Measurements from ENCODE around the gene LRIG1.

Gene LRIG1

DNA sequence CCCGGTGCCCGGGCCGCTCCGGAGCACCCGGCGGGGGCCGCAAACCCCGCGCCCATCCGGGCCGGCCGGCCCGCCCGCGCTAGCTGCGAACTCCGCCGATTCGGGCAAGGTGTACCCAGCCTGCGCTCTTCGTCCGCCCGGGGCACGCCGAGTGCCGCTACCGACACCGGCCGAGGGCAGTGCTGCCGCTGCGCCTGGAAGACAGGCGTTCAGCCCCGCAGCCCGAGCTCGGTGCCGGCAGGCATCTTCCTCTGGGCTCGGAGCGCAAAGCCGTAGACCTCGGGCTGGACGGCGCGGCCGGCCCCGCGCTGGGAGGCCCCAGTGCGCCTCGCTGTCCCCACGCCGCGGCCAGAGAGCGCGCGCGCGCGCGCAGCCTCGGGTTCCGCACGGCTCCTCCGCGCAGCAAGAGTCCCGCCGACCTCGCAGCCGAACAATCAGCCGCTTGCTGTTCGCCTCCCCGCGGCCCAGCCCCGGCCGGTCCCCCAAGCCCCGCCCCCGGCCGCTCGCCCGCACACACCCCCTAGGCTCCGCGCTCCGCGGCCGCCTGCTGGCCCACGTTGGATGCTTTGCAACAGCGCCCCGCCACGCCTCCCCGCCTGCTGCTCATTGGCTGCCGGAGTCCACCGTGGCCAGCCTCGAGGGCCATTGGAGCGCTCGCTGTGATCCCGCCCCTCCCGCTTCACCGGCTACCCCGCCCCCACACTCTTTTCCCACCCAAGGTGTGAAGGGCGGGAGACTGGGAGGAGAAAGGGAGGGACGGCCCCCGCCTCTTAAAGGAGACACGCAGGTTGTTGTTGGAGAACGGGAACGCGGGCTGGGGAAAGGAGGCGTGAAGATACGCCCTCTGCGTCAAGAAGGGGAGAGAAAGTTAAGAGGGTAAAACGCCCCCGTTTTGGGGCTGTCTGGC lies at the start of gene LRIG1:
Gene LRIG1 (minus strand): TSS at position 447 of the 907 bp plus-strand sequence. CDS start 615 bp downstream, outside the sequence.
- DNase-seq: peak; percentile 84

DNA sequence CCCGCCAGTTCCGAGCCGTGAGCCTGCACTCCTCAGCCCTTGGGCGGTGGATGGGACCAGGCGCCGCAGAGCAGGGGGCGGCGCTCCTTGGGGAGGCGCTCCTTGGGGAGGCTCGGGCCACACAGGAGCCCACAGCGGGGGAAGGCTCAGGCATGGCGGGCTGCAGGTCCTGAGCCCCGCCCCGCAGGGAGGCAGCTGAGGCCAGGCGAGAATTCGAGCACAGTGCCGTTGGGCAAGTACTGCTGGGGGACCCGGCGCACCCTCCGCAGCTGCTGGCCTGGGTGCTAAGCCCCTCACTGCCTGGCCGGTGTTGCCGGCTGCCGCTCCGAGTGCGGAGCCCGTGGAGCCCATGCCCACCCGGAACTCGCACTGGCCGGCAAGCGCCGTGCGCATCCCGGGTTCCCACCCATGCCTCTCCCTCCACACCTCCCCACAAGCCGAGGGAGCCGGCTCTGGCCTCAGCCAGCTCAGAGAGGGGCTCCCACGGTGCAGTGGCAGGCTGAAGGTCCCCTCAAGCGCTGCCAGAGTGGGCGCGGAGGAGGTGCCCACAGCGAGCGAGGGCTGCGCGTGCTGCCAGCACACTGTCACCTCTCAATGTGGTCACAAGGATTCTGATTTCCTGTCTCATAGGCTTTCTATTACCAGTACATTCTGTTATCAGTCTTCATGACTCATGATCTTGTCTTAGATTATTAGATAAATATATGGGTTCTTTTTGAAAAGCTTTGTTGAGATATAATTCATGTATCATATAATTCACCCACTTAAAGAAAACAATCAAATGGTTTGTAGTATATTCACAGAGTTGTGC lies 44.0 kb upstream of the LRIG1 start:
- DNase-seq: no peak

DNA sequence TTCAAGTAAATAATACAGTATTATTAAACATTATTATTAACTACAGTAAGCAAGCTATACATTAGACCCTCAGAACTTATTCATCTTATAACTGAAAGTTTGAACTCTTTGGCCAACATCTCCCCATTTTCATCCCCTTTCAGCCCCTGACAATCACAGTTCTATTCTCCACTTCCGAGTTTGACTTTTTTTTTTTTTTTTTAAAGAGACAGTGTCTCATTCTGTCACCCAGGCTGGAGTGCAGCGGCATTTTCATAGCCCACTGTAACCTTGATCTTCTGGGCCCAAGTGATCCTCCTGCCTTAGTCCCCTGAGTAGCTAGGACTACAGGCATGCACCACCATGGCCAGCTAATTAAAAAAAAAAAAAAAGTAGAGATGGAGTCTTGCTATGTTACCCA lies 41.3 kb upstream of the LRIG1 start:
- DNase-seq: no peak

DNA sequence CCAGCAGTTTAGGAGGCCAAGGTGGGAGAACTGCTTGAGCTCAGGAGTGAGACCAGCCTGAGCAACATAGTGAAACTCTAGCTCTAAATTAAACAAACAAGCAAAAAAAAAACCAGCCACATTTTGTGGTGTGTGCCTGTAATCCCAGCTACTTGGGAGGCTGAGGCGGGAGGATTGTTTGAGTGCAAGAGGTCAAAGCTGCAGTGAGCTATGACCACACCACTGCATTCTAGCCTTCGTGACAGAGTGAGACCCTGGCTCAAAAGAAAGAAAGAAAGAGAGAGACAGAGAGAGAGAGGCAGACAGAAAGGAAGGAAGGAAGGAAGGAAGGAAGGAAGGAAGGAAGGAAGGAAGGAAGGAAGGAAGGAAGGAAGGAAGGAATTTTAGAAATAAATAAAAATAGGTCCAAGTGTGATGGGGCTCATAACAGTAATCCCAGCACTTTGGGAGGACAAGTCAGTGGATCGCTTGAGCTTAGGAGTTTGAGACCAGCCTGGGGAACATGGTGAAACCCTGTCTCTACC lies 38.7 kb upstream of the LRIG1 start:
- no peak for DNase-seq

- DNase-seq: no peak
These were observed 37.6 kb upstream of the LRIG1 start for GRCh38 chr3:66538390-66538789.

- no peak for DNase-seq
These were observed 36.9 kb upstream of the LRIG1 start for GRCh38 chr3:66537735-66538134.

DNA sequence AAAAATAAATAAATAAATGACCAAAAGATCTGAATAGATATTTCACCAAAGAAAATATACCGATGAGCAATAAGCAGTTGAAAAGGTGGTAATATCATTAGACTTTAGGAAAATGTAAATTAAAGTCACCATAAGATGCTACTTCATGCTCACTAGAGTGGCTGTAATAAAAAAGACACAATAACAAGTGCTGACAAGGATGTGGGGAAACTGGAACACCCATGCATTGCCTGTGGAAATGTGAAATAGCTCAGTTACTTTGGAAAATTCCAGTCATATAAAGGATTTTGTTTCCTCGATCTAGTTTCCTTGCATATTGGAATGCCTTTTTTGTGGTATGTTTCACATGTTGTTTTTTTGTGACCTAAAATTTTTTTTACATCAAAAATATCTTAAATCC lies 36.0 kb upstream of the LRIG1 start:
- no peak for DNase-seq

DNA sequence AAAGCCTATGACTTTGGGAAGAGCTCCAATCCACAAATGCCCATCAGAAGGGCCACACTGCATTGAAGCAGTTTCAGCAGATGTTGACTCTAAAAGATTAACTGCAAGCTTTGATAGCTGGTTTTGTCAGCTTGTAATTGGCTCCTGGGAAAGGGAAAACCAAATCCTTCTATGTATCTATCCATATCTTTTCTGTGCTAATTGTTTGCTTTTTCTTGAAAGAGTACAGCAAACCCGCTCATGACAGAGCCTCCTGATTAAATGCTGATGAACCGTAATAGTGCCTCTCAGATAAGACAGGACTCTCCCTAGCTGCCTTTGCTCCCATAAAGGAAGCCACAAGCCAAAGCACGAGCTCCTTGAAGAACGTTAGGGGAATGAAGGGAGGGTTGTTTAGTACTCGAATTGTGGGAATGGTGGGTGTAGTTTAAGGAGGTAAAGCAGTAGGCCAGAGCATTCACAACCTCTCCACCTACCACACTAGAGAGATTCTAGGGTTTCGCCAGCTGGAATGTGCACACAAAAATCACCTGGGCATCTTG lies 33.6 kb upstream of the LRIG1 start:
- DNase-seq: no peak

DNA sequence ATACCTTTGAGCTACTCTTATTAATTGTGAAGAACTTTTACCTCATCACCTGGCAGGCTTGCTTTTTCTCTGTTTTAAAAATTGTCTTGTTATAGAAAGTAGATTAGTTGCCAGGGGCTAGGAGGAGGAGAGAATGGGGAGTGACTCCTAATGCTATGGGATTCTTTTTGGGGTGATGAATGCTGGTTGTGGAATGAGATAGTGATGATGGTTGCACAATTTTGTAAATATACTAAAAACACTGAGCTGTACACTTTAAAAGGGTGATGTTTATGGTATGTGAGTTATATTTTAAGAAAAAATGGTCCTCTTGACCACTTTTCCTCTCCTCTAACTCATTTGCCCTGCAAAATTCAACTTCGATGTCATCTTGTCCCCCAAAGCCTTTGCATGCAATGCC lies 31.8 kb upstream of the LRIG1 start:
- DNase-seq: no peak

- no peak for DNase-seq
These were observed 31.4 kb upstream of the LRIG1 start for GRCh38 chr3:66532160-66532587.

DNA sequence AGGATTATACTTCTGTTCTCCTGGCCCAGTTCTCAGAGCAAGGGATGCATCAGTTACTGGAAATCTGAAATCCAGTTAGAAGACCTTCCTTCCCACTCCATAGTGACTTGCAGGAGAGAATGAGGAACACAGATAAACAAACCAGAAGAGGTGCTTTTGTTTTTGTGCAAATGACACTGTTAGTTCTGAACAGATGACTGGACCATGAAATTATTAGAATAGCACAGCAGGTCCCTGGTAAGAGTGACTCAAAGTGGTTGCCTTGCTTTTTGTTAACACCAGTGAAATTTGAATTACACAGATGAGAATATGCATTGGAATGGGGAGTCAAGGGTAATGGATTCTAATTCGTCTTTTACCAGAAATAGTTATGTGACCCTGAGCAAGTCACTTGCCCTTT lies 30.4 kb upstream of the LRIG1 start:
- no peak for DNase-seq

DNA sequence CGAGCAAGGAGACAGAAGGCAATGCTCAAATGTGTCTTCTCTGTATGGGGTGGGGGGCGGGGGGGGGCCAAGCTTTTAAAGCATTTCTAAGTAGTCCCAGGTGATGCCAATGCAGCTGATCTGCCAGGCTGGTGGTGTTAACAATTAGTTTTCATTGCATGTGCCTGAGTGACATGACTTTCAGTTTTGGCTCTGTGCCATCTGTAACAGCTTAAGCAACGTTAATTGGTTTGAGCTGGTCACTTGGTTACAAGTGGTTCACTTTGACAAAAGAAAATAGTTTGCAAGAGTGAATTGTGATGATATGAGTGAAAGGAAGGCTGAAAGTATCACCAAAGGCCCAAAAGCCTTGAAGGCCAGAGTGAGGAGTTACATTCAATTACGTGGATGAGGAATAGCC lies 26.4 kb upstream of the LRIG1 start:
- DNase-seq: no peak

DNA sequence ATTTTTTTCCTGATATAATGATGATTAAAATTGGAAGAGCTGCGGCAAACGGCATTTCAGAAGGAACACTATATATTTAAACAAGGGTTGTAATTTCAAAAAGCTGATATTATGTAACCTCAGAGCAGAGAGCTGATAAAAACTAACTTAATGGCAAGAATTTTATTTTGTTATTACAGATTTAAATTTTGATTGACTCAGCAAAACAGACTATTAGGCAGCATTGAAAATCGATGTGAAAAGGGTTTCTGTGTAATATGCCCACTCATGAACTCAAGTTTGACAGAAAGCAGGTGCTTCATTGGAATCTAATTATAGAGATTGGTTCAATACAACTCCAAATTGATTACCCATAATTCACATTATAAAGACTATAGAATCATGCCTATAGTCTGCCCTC lies 24.9 kb upstream of the LRIG1 start:
- DNase-seq: no peak

GRCh38 chr3:66520724-66521123 lies 19.9 kb upstream of the LRIG1 start:
- peak; percentile 27 for DNase-seq

DNA sequence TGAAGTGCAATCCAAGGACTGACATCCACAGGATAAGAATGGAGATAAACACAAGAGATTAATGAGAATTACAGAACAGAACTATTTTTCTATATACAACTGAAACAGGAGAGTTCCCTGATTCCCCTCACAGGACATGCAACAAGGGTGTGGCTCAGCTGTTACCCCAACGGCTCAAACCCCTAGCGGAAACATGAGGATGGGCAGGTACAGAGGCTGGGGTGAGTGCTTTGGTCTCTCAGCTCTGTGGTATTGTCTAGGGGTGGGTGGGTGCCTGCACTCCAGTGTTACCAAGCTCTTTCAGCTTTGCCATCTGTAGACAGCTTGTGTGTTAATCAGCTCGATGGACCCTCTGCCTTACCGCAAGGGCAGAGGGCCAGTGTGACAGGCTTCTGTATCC lies 17.8 kb upstream of the LRIG1 start:
- DNase-seq: no peak

- DNase-seq: no peak
These were observed 17.3 kb upstream of the LRIG1 start for GRCh38 chr3:66518126-66518525.

GRCh38 chr3:66517241-66517640 lies 16.4 kb upstream of the LRIG1 start:
- DNase-seq: no peak

- no peak for DNase-seq
These were observed 7.6 kb upstream of the LRIG1 start for GRCh38 chr3:66508461-66508860.

GRCh38 chr3:66507423-66508260 lies 6.8 kb upstream of the LRIG1 start:
- DNase-seq: no peak

DNA sequence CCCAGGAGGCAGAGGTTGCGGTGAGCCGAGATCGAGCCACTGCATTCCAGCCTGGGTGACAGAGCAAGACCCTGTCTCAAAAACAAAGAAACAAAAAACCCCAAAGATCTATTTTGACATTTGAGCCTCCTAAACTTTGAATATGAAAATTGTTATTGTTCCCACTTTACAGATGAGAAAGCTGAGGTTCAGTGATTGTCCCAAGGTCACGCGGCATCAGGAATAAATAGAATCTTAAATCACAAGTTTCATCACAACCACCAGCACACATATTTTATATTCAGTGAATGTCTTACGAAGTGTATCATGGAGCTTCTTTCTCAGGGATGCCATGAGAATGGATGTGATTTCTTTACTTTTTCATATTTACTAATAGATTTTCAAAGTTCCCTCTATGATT lies 5.3 kb upstream of the LRIG1 start:
- no peak for DNase-seq

- DNase-seq: no peak
These were observed 4.2 kb upstream of the LRIG1 start for GRCh38 chr3:66504850-66505641.

DNA sequence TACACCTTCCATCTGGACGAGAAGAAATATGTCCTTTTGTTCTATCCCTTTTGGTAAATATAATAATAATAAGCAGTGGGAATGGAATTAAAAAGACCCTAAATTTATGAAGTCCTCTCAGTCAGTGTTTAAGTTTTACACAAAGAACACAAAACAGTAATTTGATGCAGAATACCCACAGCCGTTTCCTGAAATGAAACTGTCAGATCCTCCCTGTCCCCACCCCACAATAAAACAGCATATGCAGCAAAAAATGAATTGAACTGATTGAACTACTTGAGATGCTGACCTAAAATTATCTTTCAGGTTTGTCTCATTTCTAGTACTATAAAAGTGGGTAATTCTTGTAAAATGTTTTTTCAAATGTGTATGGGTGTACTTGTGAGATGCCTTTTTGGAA lies 2.2 kb upstream of the LRIG1 start:
- DNase-seq: no peak

Measured in NCI-H226 (cell line).